ENCODE data around the gene C10orf71. TPM values are rescaled to one million over a fixed set of nuclear protein-coding genes. Genes with fewer than 3 reads are reported as not detected.
A peak's percentile ranks its signal among the peaks of the same experiment; 100 is the strongest.

C10orf71 gene
- total and polyA plus RNA-seq, 7 donors, result not detected

- peak; percentile 44 for DNase-seq
- intact Hi-C loops (cut with DNase I), result no loop called here
- no peak for TF ChIP-seq POLR2A (IDR thresholded peaks at IDR 0.05)
- TF ChIP-seq POLR2AphosphoS5 (IDR thresholded peaks at IDR 0.05), result no peak
- no peak for TF ChIP-seq EP300 (IDR thresholded peaks at IDR 0.05)
- TF ChIP-seq CTCF (IDR thresholded peaks at IDR 0.05), result no peak
- WGBS, 2 donors, result 77 to 89% methylated on average over 3 of the region's 3 CpGs
- Histone ChIP-seq H3K9me3 (no peaks in the 10 kb centered on the region), H3K4me3 (no peak overlapping the region), H3K36me3 (no peaks in the 10 kb centered on the region), H3K27ac (no peak overlapping the region), H3K4me1 (peaks cover 0 to 7% (median 3%) of the 10 kb centered on the region in 4 donors), H3K27me3 (no peaks in the 10 kb centered on the region)
These were observed 66.3 kb downstream of the C10orf71 start for GRCh38 chr10:49365275-49365674.

- Histone ChIP-seq H3K4me1 (peaks cover 0 to 1% (median under 1%) of the 10 kb centered on the region in 4 donors), H3K4me3 (no peak overlapping the region), H3K9me3 (no peaks in the 10 kb centered on the region), H3K36me3 (no peaks in the 10 kb centered on the region), H3K27me3 (no peaks in the 10 kb centered on the region), H3K27ac (no peak overlapping the region)
- peak; percentile 57 for DNase-seq
- TF ChIP-seq POLR2A (IDR thresholded peaks at IDR 0.05), result no peak
- no peak for TF ChIP-seq CTCF (IDR thresholded peaks at IDR 0.05)
- no peak for TF ChIP-seq EP300 (IDR thresholded peaks at IDR 0.05)
- TF ChIP-seq POLR2AphosphoS5 (IDR thresholded peaks at IDR 0.05), result no peak
- 80 to 84% methylated on average over 23 of the region's 23 CpGs for WGBS, 2 donors
- intact Hi-C loops (cut with DNase I), result no loop called here
These were observed 66.9 kb downstream of the C10orf71 start for GRCh38 chr10:49365675-49366415.

GRCh38 chr10:49366460-49366859 is 67.5 kb downstream of the C10orf71 start:
- DNase-seq, result no peak
- Histone ChIP-seq H3K27me3 (no peaks in the 10 kb centered on the region), H3K4me1 (no peaks in the 10 kb centered on the region), H3K36me3 (no peaks in the 10 kb centered on the region), H3K9me3 (no peaks in the 10 kb centered on the region), H3K27ac (no peak overlapping the region), H3K4me3 (no peak overlapping the region)
- 64 to 77% methylated on average over 4 of the region's 4 CpGs for WGBS, 2 donors
- TF ChIP-seq CTCF (IDR thresholded peaks at IDR 0.05), result no peak
- no peak for TF ChIP-seq EP300 (IDR thresholded peaks at IDR 0.05)
- no peak for TF ChIP-seq POLR2AphosphoS5 (IDR thresholded peaks at IDR 0.05)
- TF ChIP-seq POLR2A (IDR thresholded peaks at IDR 0.05), result no peak
- intact Hi-C loops (cut with DNase I), result no loop called here

GRCh38 chr10:49367600-49367999 is 68.6 kb downstream of the C10orf71 start:
- TF ChIP-seq EP300 (IDR thresholded peaks at IDR 0.05) (no peak), POLR2AphosphoS5 (IDR thresholded peaks at IDR 0.05) (no peak), POLR2A (IDR thresholded peaks at IDR 0.05) (no peak), CTCF (IDR thresholded peaks at IDR 0.05) (no peak)
- no peaks in the 10 kb centered on the region for H3K9me3 ChIP-seq
- H3K27ac ChIP-seq, result no peak overlapping the region
- H3K4me1 ChIP-seq, result no peaks in the 10 kb centered on the region
- H3K27me3 ChIP-seq, result no peaks in the 10 kb centered on the region
- 32 to 54% methylated on average over 5 of the region's 5 CpGs for WGBS, 2 donors
- no peaks in the 10 kb centered on the region for H3K36me3 ChIP-seq
- intact Hi-C loops (cut with DNase I), result no loop called here
- no peak for DNase-seq
- H3K4me3 ChIP-seq, result no peak overlapping the region

- H3K4me1 ChIP-seq, result no peaks in the 10 kb centered on the region
- intact Hi-C loops (cut with DNase I), result no loop called here
- H3K9me3 ChIP-seq, result no peaks in the 10 kb centered on the region
- DNase-seq, result peak; percentile 37
- H3K4me3 ChIP-seq, result no peak overlapping the region
- H3K27ac ChIP-seq, result no peak overlapping the region
- WGBS, 2 donors, result 79 to 91% methylated on average over 4 of the region's 4 CpGs
- H3K27me3 ChIP-seq, result no peaks in the 10 kb centered on the region
- H3K36me3 ChIP-seq, result no peaks in the 10 kb centered on the region
- TF ChIP-seq EP300 (IDR thresholded peaks at IDR 0.05) (no peak), CTCF (IDR thresholded peaks at IDR 0.05) (no peak), POLR2A (IDR thresholded peaks at IDR 0.05) (no peak), POLR2AphosphoS5 (IDR thresholded peaks at IDR 0.05) (no peak)
These were observed 69.3 kb downstream of the C10orf71 start for GRCh38 chr10:49368256-49368655.
